Measurements from ENCODE around the gene RRH. TPM values are rescaled to one million over a fixed set of nuclear protein-coding genes. Genes with fewer than 3 reads are reported as not detected.
"Not testable (repeated sequence)": the region's sequence is repeated elsewhere in the genome, so short reads cannot be mapped to it uniquely, and the experiment has no call there.

RRH gene
- total and polyA plus RNA-seq, 2 donors (not counting 1 experiment from before 2014, with no cell fraction given) = 0.28 to 0.64 TPM

DNA sequence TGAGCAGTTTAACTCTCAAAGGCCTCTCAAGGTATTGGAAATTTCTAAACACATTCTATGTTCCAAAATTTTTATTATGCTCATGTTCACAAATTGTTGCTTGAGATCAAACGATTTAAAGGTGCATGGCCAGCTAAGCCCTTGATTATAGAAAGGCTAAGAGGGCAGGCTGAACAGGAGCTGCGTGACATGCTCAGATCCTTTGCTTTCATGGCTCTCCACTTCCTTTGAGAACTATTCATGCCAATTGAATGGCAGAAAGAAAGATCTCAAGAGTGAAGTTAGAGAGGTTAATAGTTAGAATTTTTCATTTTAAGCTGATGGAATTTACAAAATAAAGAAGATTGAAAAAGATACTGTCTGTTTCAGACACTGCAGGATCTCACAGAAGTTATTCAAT, 20.7 kb downstream of the RRH start:
- H3K79me2 ChIP-seq (ENCODE audit: control insufficient read depth, insufficient read depth, low read length) = no peaks in the 10 kb centered on the region
- H3K4me1 Mint-ChIP-seq = no peaks in the 10 kb centered on the region
- H3K27ac ChIP-seq (ENCODE audit: low read length in 2 of 2) = no peak overlapping the region
- WGBS (ENCODE audit: insufficient coverage) = no CpG with 5 or more reads among the region's 2 CpGs
- H3K27ac Mint-ChIP-seq = no peak overlapping the region
- ATAC-seq (ENCODE audit: low read depth) (no peak), DNase-seq (no peak)
- H3K9me3 ChIP-seq (ENCODE audit: control extremely low read depth in 1 of 3, control insufficient read depth in 2 of 3, insufficient read depth in 1 of 3, low read length in 2 of 3) = no peaks in the 10 kb centered on the region
- no peaks in the 10 kb centered on the region for H4K20me1 ChIP-seq (ENCODE audit: control insufficient read depth, insufficient read depth, low read length, poor library complexity, severe bottlenecking)
- H2AFZ ChIP-seq (ENCODE audit: insufficient read depth, low read depth, low read length, poor library complexity, severe bottlenecking) = no peak overlapping the region
- H3K4me1 ChIP-seq (ENCODE audit: control insufficient read depth in 2 of 2, insufficient read depth in 2 of 2, low read length in 2 of 2) = no peaks in the 10 kb centered on the region
- no peaks in the 10 kb centered on the region for H3K27me3 ChIP-seq (replicated peaks in 1 of 4; ENCODE audit: control extremely low read depth in 1 of 4, control insufficient read depth in 3 of 4, insufficient read depth in 4 of 4, low read length in 3 of 4)
- ChIA-PET POLR2A (no interaction called here), CTCF (no interaction called here)
- H3K36me3 ChIP-seq (replicated peaks in 1 of 2; ENCODE audit: control extremely low read depth in 1 of 2, control insufficient read depth in 1 of 2, extremely low read depth in 1 of 2, insufficient read depth in 2 of 2, low read length in 1 of 2) = no peaks in the 10 kb centered on the region
- H3K9ac ChIP-seq (ENCODE audit: low read length) = no peak overlapping the region
- H3K4me3 Mint-ChIP-seq = no peak overlapping the region
- intact Hi-C loops (cut with micrococcal nuclease) = no loop called here
- no peaks in the 10 kb centered on the region for H3K27me3 Mint-ChIP-seq
- no peak for TF ChIP-seq EZH2 (IDR thresholded peaks at IDR 0.05; ENCODE audit: borderline replicate concordance, insufficient read depth, low read depth, low read length, poor library complexity, severe bottlenecking)
- TF ChIP-seq, protein P1, sequence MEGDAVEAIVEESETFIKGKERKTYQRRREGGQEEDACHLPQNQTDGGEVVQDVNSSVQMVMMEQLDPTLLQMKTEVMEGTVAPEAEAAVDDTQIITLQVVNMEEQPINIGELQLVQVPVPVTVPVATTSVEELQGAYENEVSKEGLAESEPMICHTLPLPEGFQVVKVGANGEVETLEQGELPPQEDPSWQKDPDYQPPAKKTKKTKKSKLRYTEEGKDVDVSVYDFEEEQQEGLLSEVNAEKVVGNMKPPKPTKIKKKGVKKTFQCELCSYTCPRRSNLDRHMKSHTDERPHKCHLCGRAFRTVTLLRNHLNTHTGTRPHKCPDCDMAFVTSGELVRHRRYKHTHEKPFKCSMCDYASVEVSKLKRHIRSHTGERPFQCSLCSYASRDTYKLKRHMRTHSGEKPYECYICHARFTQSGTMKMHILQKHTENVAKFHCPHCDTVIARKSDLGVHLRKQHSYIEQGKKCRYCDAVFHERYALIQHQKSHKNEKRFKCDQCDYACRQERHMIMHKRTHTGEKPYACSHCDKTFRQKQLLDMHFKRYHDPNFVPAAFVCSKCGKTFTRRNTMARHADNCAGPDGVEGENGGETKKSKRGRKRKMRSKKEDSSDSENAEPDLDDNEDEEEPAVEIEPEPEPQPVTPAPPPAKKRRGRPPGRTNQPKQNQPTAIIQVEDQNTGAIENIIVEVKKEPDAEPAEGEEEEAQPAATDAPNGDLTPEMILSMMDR (IDR thresholded peaks at IDR 0.05) = no peak
- no peak overlapping the region for H3K4me2 ChIP-seq (replicated peaks; ENCODE audit: low read depth, low read length, poor library complexity, severe bottlenecking)
- H3K9me3 Mint-ChIP-seq (ENCODE audit: insufficient read depth) = no peaks in the 10 kb centered on the region
- no peak overlapping the region for H3K4me3 ChIP-seq (ENCODE audit: control extremely low read depth in 1 of 5, extremely low read depth in 1 of 5, insufficient read depth in 1 of 5, low read depth in 2 of 5, low read length in 4 of 5)

DNA sequence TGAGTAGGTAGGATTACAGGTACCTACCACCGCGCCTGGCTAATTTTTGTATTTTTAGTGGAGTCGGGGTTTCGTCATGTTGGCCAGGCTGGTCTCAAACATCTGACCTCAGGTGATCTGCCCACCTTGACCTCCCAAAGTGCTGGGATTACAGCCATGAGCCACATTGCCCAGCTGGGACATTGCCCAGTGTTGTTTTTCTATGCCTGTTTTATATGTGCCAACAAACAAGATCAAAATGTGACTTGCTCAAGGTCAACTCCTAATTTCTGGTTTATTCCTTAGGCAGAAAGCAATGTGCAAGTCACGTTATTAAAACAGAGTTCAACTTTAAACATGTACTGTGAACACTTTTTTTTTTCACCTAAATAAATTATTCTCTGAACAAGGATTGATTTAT, 22.8 kb downstream of the RRH start:
- no peak overlapping the region for H3K4me3 ChIP-seq (ENCODE audit: control extremely low read depth in 1 of 5, extremely low read depth in 1 of 5, insufficient read depth in 1 of 5, low read depth in 2 of 5, low read length in 4 of 5)
- no peaks in the 10 kb centered on the region for H3K4me1 ChIP-seq (ENCODE audit: control insufficient read depth in 2 of 2, insufficient read depth in 2 of 2, low read length in 2 of 2)
- DNase-seq (no peak), ATAC-seq (ENCODE audit: low read depth) (no peak)
- ChIA-PET CTCF (no interaction called here), POLR2A (no interaction called here)
- H3K4me1 Mint-ChIP-seq = no peaks in the 10 kb centered on the region
- H3K36me3 ChIP-seq (replicated peaks in 1 of 2; ENCODE audit: control extremely low read depth in 1 of 2, control insufficient read depth in 1 of 2, extremely low read depth in 1 of 2, insufficient read depth in 2 of 2, low read length in 1 of 2) = no peaks in the 10 kb centered on the region
- no peaks in the 10 kb centered on the region for H3K9me3 ChIP-seq (ENCODE audit: control extremely low read depth in 1 of 3, control insufficient read depth in 2 of 3, insufficient read depth in 1 of 3, low read length in 2 of 3)
- intact Hi-C loops (cut with micrococcal nuclease) = no loop called here
- 75% methylated on average over 4 of the region's 5 CpGs for WGBS (ENCODE audit: insufficient coverage)
- H3K9ac ChIP-seq (ENCODE audit: low read length) = no peak overlapping the region
- H4K20me1 ChIP-seq (ENCODE audit: control insufficient read depth, insufficient read depth, low read length, poor library complexity, severe bottlenecking) = no peaks in the 10 kb centered on the region
- no peaks in the 10 kb centered on the region for H3K27me3 ChIP-seq (replicated peaks in 1 of 4; ENCODE audit: control extremely low read depth in 1 of 4, control insufficient read depth in 3 of 4, insufficient read depth in 4 of 4, low read length in 3 of 4)
- H3K27me3 Mint-ChIP-seq = no peaks in the 10 kb centered on the region
- no peak overlapping the region for H2AFZ ChIP-seq (ENCODE audit: insufficient read depth, low read depth, low read length, poor library complexity, severe bottlenecking)
- H3K4me2 ChIP-seq (replicated peaks; ENCODE audit: low read depth, low read length, poor library complexity, severe bottlenecking) = no peak overlapping the region
- no peaks in the 10 kb centered on the region for H3K9me3 Mint-ChIP-seq (ENCODE audit: insufficient read depth)
- H3K79me2 ChIP-seq (ENCODE audit: control insufficient read depth, insufficient read depth, low read length) = no peaks in the 10 kb centered on the region
- H3K4me3 Mint-ChIP-seq = no peak overlapping the region
- H3K27ac Mint-ChIP-seq = no peak overlapping the region
- no peak overlapping the region for H3K27ac ChIP-seq (ENCODE audit: low read length in 2 of 2)
- no peak for TF ChIP-seq EZH2 (IDR thresholded peaks at IDR 0.05; ENCODE audit: borderline replicate concordance, insufficient read depth, low read depth, low read length, poor library complexity, severe bottlenecking)
- TF ChIP-seq, protein P1 (IDR thresholded peaks at IDR 0.05) = no peak

DNA sequence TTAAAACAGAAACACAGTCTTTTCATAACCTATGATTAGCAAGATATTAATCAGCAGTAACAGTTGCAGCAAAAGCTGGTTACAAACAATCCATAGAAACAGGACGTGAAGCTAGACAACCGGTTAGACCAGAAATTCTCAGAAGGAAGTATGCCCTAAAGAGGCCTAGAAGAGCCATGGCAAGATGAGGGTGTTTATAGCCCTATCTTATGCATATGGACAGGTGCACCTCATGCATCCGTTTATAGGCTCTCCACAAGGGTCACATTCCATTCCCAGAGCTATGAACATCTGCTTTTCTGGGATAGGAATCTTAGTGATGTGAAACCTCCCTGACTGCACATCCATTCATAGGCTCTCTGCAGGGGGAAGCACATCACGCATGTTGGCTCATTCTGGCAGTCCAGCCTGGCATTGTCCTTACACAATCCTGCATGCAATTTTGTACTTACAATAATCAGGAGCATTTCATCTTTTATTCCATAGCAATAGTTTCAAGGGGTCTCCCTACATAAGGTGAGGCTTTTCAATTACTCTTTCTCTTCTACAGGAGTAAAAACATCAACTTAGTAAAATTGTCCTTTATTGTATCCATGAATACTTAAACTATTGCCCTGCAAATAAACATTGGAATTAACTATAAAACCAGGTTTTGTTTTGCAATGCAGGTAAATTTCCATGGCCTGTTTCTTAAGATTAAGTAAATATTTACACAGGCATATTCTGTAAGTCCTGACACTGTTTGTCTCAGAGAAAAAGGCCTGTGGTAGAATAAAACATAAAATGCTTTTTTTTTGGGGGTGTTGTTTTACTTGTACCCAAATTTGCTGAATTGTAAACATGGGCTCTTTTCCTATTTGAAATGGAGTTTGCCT, 31.9 kb downstream of the RRH start:
- H3K36me3 ChIP-seq (replicated peaks in 1 of 2; ENCODE audit: control extremely low read depth in 1 of 2, control insufficient read depth in 1 of 2, extremely low read depth in 1 of 2, insufficient read depth in 2 of 2, low read length in 1 of 2); intact Hi-C loops (cut with micrococcal nuclease); H3K9ac ChIP-seq (ENCODE audit: low read length); DNase-seq; CTCF ChIA-PET; H3K27me3 Mint-ChIP-seq; POLR2A ChIA-PET; ATAC-seq (ENCODE audit: low read depth); H3K4me1 Mint-ChIP-seq; H3K79me2 ChIP-seq (ENCODE audit: control insufficient read depth, insufficient read depth, low read length); H3K27ac ChIP-seq (ENCODE audit: low read length in 2 of 2); H3K4me1 ChIP-seq (ENCODE audit: control insufficient read depth in 2 of 2, insufficient read depth in 2 of 2, low read length in 2 of 2); H2AFZ ChIP-seq (ENCODE audit: insufficient read depth, low read depth, low read length, poor library complexity, severe bottlenecking); H3K27me3 ChIP-seq (replicated peaks in 1 of 4; ENCODE audit: control extremely low read depth in 1 of 4, control insufficient read depth in 3 of 4, insufficient read depth in 4 of 4, low read length in 3 of 4); H3K4me3 Mint-ChIP-seq; H3K27ac Mint-ChIP-seq; H3K4me3 ChIP-seq (ENCODE audit: control extremely low read depth in 1 of 5, extremely low read depth in 1 of 5, insufficient read depth in 1 of 5, low read depth in 2 of 5, low read length in 4 of 5); H3K9me3 ChIP-seq (ENCODE audit: control extremely low read depth in 1 of 3, control insufficient read depth in 2 of 3, insufficient read depth in 1 of 3, low read length in 2 of 3); H4K20me1 ChIP-seq (ENCODE audit: control insufficient read depth, insufficient read depth, low read length, poor library complexity, severe bottlenecking); H3K4me2 ChIP-seq (replicated peaks; ENCODE audit: low read depth, low read length, poor library complexity, severe bottlenecking): not testable (repeated sequence)
- WGBS (ENCODE audit: insufficient coverage) = 88% methylated on average over 1 of the region's 4 CpGs
- peaks cover 11% of the 10 kb centered on the region for H3K9me3 Mint-ChIP-seq (ENCODE audit: insufficient read depth)
